Glomerular endothelial cell (primary cell): ENCODE measurements around the gene C1orf141. TPM values are rescaled to one million over a fixed set of nuclear protein-coding genes. Genes with fewer than 3 reads are reported as not detected.
"Not testable (repeated sequence)": the region's sequence is repeated elsewhere in the genome, so short reads cannot be mapped to it uniquely, and the experiment has no call there.

Experiments
- DNase-seq: peaks from one replicate; pipeline ENCODE4 v3.0.0-alpha.2; 2011; ENCODE audit warnings: low read depth, low spot score; ENCODE audit errors: extremely low read depth
- total RNA-seq: library from RNA; depleted of rRNA; stranded (reverse); fragments of >200 nt; gene quantifications from 2 replicates; pipeline ENCODE4 v1.2.3, GENCODE V29; 2015

Gene C1orf141
- total RNA-seq, result not detected in 2 replicates

- DNase-seq, result no peak
Measured at GRCh38 chr1:67134695-67135094, at the start of gene C1orf141. C1orf141 (minus strand) TSS chr1:67134970; CDS start chr1:67127240, 7,730 bp downstream.

DNA sequence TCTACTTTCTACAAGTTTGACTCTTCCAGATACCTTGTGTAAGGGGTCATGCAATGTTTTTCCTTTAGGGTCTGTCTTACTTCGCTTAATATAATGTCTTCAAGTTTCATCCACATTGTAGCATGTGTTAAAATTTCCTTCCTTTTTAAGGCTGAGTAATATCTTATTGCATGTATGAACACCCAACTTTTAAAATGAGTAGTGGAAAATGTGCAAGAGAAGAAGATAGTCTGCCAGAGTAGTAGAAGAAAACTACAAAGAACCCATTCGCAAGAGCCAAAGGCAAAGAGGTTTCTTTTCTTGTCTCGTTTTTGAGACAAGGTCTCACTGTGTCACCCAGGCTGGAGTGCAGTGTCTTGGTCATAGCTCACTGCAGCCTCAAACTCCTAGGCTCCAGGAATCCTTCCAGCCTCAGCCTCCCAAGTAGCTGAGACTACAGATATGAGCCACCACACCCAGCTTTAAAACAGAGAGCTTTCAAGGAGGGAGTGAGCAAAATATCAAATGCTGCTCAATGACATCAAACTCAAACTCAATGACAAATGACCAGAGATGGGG is 40.8 kb upstream of the C1orf141 start:
- no peak for DNase-seq

DNA sequence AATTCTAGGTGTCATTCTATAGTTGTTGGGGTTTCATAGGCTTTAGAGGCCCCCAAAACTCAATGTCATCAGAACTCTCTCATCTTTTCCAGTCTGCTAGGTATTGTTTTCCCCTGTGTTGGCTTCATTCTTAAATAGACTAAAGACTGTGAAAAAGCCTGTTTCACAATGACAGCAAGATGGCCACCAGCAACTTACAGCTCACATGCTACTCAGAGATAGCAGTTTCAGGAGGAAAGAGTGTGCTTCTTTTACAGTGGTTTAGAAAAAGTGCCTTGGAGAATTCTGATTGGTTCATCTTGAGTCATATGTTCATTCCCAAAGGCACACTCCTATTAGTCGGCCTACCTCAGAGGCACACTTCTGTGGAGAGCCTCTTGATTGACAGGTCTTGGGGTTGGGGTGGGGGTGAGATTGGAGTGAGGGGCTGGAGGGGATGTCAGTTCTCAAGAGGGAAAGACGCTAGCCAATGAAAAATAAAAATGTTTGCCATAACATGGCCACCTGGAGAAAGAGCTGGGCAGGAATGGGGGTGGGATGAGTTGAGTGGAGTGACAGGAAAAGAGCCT is 40.0 kb upstream of the C1orf141 start:
- DNase-seq, result no peak

DNA sequence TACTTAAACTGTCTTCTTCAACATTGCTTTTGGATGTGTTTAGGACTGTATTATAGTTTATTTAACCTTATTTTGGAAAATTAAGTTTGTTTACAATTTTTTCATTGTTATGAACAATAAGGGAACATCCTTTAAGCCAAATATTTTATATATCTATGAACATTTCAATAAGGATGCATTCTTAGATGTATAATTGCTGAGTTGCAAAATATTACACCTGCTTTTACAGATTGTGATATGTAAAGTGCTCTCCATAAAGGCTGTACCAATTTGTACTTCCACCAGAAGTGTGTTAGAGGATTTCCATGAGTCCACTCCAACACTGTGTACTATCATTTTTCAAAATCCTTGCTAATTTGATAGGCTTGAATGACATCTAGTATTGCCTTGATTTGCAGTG is 39.2 kb upstream of the C1orf141 start:
- no peak for DNase-seq

- no peak for DNase-seq
Measured at GRCh38 chr1:67171978-67172377, 37.2 kb upstream of the C1orf141 start.

GRCh38 chr1:67171574-67171955 is 36.8 kb upstream of the C1orf141 start:
- no peak for DNase-seq

GRCh38 chr1:67170751-67171573 is 36.2 kb upstream of the C1orf141 start:
- DNase-seq, result no peak

DNA sequence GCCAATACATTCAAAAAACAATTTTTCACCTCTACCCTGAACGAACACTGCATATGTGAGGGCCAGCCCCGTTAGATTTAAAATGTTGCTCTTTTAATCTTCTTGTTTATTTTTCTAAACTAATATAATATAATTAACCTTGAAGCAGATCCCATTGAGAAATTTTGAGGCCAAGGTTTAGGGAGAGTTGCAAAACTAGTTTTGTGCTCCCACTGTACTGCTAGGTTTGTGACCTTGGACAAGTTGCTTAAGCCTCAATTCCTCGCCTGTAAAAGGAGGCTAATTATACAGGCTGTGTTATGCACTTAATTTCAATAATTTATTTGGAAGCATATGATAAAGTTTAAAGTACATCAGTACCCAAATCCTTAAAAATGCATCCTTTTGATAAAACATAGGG is 35.2 kb upstream of the C1orf141 start:
- DNase-seq, result no peak

GRCh38 chr1:67169496-67169895 is 34.7 kb upstream of the C1orf141 start:
- no peak for DNase-seq

GRCh38 chr1:67166196-67166595 is 31.4 kb upstream of the C1orf141 start, which contains the start of gene IL23R:
IL23R (plus strand) TSS chr1:67166454; CDS start chr1:67168121, 1,667 bp downstream.
- no peak for DNase-seq

DNA sequence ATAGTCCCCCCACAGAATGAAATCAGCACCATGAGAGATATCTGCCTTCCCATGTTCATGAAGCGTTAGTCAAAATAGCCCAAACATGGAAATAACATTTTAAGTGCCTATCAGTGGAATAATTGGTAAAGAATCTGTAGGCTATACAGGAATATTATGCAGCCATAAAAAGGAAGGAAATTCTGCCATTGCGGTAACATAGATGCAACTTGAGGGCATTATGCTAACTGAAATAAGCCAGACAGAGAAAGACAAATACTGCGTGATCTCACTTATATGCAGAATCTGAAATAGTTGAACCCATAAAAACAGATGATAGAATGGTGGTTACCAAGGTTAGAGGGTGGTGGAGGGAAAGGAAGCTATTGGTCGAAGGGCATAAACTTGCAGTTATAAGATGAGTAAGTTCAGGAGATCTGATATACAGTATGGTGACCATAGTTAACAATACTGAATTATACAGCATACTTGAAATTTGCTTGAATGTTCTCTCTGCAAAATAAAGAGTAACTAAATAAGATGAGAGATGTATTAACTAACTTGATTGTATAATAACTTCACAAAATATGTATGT is 30.8 kb upstream of the C1orf141 start:
- no peak for DNase-seq

DNA sequence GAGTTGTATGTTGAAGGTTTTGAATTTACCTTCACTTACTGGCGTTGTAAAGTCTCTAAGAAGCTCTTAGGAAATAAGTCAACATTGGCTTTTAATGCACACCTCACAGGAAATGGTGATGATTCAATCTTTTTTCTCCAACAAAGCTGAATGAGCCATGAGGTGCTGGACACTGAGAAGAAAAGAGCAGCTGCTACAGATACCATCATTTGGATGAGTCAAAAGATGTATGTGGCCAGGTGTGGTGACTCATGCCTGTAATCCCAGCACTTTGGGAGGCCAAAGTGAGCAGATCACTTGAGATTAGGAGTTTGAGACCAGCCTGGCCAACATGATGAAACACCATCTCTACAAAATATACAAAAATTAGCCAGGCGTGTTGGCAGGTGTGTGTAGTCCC is 28.2 kb upstream of the C1orf141 start:
- no peak for DNase-seq

DNA sequence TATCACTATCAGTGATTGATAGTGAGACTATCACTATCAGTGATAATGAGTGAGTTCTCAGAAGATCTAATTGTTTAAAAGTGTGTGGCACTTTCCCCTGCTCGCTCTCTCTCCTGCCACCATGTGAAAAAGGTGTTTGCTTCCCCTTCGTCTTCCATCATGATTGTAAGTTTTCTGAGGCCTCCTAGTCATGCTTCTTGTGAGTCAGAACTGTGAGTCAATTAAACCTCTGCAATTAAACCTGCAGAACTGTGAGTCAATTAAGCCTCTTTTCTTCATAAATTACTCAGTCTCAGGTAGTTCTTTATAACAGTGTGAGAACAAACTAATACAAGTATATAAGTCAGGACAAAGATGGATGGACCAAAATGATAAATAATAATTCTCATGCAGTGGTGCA is 24.5 kb upstream of the C1orf141 start:
- DNase-seq, result no peak

DNA sequence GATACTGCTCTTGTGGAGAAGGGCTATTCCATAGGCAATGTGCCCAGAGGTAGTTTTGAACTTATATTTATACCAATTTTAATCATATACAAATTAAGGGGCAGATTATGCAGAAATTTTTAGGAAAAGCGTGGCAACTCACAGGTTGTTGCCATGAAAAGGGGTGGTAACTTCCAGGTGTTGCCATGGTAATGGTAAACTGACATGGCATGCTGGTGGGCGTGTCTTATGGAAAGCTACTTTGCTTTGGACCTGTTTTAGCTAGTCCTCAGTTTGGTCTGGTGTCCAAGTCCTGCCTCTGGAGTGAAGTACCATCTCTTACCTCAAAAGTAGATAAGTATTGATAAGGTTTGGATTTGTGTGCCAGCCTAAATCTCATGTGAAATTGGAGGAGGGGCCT is 23.6 kb upstream of the C1orf141 start:
- DNase-seq, result no peak

GRCh38 chr1:67150931-67151330 is 16.2 kb upstream of the C1orf141 start:
- no peak for DNase-seq

DNA sequence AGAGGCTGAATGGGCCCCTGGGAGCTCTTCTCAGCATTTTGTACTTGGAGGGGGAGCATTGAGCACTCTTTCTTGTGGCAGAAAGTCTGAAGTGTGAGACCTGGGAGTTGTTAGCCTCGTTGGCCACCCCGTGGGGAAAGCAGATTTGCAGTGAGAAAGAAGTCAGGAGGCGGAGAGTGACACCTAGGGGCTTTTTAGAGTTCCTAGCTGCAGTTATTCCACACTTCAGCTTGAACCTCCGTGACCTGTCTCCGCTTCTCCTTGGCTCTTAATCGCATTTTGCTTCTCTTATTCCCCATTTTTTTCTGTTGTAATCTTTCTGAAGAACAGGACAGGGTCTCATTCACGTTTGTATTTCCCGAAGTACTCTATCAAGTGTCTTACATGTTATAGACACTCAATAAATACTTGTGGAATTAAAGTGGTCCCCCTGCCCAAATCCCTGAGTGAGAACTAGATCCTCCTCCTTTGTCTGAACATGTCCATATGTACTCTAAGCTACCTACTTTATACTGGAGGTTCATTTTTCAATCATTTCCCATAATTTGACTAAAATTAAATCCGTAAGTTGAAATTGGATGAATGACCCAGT is 14.5 kb upstream of the C1orf141 start:
- DNase-seq, result peak; percentile 51

DNA sequence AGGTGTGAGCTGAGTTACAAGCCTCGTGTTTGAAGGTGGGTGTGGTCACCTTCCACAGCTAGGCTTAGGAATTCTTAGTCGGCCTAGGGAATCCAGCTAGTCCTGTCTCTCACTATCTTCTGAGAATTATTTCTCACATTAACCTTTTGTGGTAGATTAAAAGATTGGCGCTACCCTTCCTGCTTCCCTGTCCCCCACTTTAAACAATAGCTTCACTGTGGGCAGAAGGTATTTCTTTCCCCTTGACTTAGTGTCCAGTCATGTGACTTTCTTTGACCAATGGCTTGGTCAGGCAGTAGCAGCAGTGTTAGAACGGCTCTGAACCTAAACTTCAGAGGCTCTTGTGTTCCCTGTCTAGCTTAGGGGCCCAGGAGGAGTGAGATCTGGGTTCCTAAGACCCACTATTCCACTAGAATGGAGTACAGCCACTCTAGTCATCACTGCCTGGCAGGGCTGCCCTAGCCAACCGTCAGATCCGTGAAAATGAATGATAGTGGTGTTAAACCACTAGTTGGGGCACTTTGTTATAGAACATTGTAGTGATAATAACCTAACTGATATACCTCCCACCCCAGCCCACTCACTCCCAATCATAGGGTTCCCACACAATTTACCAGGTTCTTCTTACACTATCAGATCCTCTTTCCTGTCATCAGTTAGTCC is 13.9 kb upstream of the C1orf141 start:
- DNase-seq, result no peak

DNA sequence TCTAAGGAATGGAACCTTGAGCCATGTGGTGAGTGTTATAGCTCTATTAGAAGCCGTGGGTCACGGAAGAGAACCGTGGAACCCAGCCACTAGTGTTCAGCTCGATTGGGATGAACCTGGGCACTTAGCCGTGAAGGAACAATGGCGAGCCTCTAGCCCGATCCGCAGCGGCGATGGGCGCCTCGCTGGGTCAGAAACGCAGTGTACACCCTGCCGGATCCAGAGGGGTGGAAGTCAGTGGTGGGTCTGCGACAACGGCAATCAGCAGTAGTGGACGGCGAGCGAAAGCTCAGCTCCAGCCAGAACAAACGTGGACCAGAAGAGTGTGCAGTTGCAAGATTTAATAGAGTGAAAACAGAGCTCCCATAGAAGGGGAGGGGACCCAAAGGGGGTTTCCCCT is 13.2 kb upstream of the C1orf141 start:
- not testable (repeated sequence) for DNase-seq

GRCh38 chr1:67146539-67146938 is 11.8 kb upstream of the C1orf141 start:
- DNase-seq, result no peak

DNA sequence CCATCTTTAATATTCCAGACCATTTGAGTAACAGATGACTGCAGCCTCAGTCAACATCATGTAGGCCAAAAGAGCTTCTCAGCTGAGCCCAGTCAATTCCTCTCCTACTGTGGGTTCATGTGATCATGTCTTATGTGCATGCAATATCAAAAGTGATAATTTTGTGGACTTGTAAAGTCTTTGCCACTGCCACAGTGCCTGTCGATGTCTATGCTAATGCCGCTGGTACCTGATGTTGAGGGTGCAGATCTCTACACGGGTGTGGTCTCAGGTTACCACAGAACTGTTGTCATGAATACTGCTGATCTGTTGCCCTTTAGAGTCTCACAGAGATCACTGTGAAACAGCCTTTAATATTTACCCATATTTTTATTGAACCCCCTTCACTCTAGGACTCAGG is 11.3 kb upstream of the C1orf141 start:
- DNase-seq, result no peak

GRCh38 chr1:67144696-67145095 is 9.9 kb upstream of the C1orf141 start:
- no peak for DNase-seq
